GM06990 (cell line): ENCODE measurements around the gene BTG1.
"Not testable (repeated sequence)": the region's sequence is repeated elsewhere in the genome, so short reads cannot be mapped to it uniquely, and the experiment has no call there.

Experiments used
- DNase-seq: peaks from one replicate; pipeline ENCODE4 v3.0.0-alpha.2; 2011; ENCODE audit not compliant: insufficient read length; ENCODE audit errors: extremely low read depth
- H3K27me3 ChIP-seq: replicated peaks from 2 replicates; pipeline ENCODE4 v1.6.0; 2011; ENCODE audit warnings: low read length; ENCODE audit not compliant: control insufficient read depth, insufficient read depth
- H3K36me3 ChIP-seq: 2 replicates; pipeline ENCODE4 v1.5.1; 2011; ENCODE audit warnings: low read length; ENCODE audit not compliant: control insufficient read depth, insufficient read depth
- H3K4me3 ChIP-seq: replicated peaks from 2 replicates; pipeline ENCODE4 v1.5.1; 2011; ENCODE audit warnings: low read depth, mild to moderate bottlenecking, control low read depth, low read length
- TF ChIP-seq, protein P1 (sequence below): IDR thresholded peaks from 2 replicates; pipeline ENCODE4 v1.5.1; 2011; ENCODE audit warnings: low read length, control low read depth, mild to moderate bottlenecking, inconsistent platforms; ENCODE audit not compliant: insufficient read depth, poor library complexity, severe bottlenecking

The BTG1 gene

DNA sequence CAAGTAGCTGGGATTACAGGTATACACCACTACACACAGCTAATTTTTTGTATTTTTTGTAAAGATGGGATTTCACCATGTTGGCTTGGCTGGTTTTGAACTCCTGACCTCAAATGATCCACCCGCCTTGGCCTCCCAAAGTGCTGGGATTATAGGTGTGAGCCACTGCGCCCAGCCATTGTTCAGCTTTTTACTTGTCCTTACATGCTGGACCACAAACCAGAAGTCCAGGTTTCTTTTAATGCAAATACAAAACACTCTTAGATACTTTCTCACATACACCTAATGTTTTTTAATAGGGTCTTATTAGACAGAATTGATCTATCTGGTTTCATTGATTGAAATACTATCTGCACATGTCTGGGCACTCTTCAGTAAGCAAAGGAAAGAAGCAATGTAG lies 40.5 kb downstream of the BTG1 start:
- Histone ChIP-seq H3K27me3 (no peaks in the 10 kb centered on the region), H3K36me3 (no peaks in the 10 kb centered on the region), H3K4me3 (no peak overlapping the region)
- TF ChIP-seq, protein P1, sequence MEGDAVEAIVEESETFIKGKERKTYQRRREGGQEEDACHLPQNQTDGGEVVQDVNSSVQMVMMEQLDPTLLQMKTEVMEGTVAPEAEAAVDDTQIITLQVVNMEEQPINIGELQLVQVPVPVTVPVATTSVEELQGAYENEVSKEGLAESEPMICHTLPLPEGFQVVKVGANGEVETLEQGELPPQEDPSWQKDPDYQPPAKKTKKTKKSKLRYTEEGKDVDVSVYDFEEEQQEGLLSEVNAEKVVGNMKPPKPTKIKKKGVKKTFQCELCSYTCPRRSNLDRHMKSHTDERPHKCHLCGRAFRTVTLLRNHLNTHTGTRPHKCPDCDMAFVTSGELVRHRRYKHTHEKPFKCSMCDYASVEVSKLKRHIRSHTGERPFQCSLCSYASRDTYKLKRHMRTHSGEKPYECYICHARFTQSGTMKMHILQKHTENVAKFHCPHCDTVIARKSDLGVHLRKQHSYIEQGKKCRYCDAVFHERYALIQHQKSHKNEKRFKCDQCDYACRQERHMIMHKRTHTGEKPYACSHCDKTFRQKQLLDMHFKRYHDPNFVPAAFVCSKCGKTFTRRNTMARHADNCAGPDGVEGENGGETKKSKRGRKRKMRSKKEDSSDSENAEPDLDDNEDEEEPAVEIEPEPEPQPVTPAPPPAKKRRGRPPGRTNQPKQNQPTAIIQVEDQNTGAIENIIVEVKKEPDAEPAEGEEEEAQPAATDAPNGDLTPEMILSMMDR, result no peak
- DNase-seq, result no peak

DNA sequence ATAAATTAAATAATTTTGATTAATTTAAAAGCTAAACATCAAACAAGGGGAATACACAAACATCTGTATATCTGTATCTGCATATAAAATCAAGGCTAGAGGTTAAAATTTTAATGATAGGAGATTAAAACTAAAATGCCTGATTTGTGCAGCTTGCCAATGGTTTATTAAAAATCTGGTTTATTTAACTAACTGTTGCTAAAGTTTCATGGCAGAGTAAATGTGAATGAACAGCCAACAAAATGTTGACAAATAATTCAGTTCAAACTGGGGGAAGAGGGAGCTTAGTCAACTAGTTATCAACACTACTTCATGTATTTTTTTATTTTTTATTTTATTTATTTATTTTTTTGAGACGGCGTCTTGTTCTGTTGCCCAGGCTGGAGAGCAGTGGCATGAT lies 43.0 kb downstream of the BTG1 start:
- H3K4me3 ChIP-seq, result no peak overlapping the region
- no peak for DNase-seq
- no peaks in the 10 kb centered on the region for H3K36me3 ChIP-seq
- no peaks in the 10 kb centered on the region for H3K27me3 ChIP-seq
- TF ChIP-seq, protein P1, result no peak

DNA sequence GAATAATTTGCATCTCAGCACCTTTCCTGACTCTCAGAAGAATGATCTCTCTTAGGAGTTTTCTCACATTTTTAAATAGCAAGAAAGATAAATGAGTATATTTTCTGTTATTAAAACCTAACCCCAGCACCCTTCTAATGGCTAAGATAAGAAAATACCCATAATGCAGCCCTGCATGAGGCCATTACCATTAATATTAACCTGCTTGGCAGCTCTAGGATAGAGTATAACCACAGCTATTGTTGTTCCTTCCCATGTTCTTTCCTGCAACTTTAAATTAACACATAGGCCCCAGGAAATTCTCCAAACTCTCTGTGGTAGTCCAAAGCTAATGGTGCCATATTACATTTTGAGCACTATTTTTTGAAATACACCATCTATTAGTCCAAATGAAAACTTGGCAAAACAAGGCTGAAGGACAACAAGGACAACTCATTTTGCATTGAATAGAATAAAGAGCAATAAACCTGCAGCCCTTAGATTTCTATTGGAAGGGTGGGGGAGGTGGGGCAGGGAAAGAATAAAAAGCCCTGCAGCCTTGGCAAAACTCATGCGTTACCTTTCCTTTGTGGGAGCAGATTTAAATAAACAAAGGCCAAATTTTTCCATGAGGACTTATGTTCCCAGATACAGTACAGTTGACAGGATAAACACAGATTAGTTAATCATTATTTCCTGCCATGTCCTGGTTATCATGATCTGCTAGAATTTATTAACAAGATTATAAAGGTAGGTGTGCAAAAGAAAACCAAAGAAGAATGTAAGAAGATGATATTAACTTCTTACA lies 46.9 kb downstream of the BTG1 start:
- no peak for DNase-seq
- no peaks in the 10 kb centered on the region for H3K27me3 ChIP-seq
- H3K4me3 ChIP-seq, result no peak overlapping the region
- H3K36me3 ChIP-seq, result no peaks in the 10 kb centered on the region
- TF ChIP-seq, protein P1, result no peak

DNA sequence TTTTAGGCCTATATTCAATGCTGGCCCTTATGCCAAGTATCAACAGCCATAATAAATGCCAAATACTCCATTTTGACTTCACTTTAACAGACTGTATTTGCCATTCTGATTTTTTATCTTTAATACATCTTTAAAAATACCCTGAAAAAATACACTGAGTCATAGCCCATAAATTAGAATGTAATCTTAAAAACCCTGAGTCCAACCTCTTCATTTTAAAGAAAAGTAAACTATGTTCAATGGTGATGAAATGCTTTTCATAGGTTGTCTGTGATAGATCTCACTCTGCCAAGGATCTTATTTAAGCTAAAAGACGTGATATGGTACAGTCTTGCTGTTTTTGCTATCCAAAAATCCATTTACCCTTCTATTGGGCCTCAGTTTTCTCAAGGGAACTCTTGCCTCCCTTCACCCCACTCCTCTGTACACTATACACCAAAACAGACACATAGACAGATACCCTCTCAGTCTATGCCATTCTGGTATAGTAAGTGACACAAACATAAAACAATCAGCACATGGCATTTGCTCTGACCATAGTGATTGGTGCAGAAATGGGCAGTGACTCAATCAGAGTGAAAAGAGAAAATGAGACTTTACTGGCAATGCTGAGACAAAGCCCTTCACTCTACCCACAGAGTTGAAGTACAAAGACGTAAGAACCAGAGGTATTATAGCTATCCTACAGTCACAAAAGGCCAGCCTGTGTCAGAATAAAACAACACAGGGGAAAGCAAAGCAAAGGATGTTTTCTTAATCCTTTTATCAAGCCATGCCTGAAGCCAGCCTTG lies 49.1 kb downstream of the BTG1 start:
- TF ChIP-seq, protein P1, result no peak
- Histone ChIP-seq H3K4me3 (no peak overlapping the region), H3K36me3 (no peaks in the 10 kb centered on the region), H3K27me3 (no peaks in the 10 kb centered on the region)
- DNase-seq, result no peak

DNA sequence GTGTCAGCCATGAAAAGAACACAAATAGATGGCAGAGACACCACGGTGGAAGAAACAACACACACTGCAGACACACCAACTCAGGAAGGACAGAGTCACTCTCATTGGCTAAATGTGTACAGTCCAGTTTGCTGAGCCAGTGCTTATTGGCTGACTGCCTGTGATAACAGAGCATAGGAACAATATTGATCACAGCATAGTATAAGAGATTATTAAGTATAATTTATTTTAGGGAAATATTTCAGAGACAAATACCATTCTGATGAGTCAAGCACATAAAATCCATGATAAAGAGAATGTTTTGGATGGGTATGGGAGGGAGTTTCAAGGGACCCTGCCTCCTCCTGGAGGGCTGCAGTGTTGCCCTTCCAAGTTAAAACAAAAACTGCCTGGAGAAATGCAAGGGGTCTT lies 50.9 kb downstream of the BTG1 start:
- Histone ChIP-seq H3K27me3 (no peaks in the 10 kb centered on the region), H3K4me3 (no peak overlapping the region), H3K36me3 (no peaks in the 10 kb centered on the region)
- no peak for DNase-seq
- TF ChIP-seq, protein P1, result no peak

- H3K36me3 ChIP-seq, H3K4me3 ChIP-seq, DNase-seq, H3K27me3 ChIP-seq: not testable (repeated sequence)
Measured at GRCh38 chr12:92094301-92094700, 51.3 kb downstream of the BTG1 start.
